H1 (cell line): Measurements from ENCODE around the gene LLGL2. TPM values are rescaled to one million over a fixed set of nuclear protein-coding genes. Genes with fewer than 3 reads are reported as not detected.

Experiments
- CTCF ChIA-PET: fragments of 300-600 bp; sonication (Branson Sonifier 250); formaldehyde crosslinking; loops from one replicate; lab custom pipeline; 2021; ENCODE audit not compliant: partially characterized antibody; lab: Charles Lee
- POLR2A ChIA-PET: fragments of 300-600 bp; sonication (Branson Sonifier 250); formaldehyde crosslinking; loops from one replicate; lab custom pipeline; 2021; ENCODE audit warnings: inconsistent platforms; ENCODE audit not compliant: partially characterized antibody; lab: Charles Lee
- DNase-seq, 2 experiments: peaks; one replicate each; pipeline versions ENCODE4 v3.0.0 to v3.0.0-alpha.2; 2010 to 2022; ENCODE audit warnings: low spot score in 2 of 2, low read depth in 1 of 2, mixed read lengths in 1 of 2
- FAIRE-seq: peaks from 2 replicates; lab custom pipeline; 2011; peaks lifted over from hg19 to GRCh38; lab: Jason Lieb, UNC
- H2AFZ ChIP-seq: 2 replicates; pipeline ENCODE4 v1.8.1; 2012; ENCODE audit warnings: low read length, inconsistent platforms
- H2AK5ac ChIP-seq: 2 replicates; pipeline ENCODE4 v1.6.1; 2013; ENCODE audit warnings: low read depth, low read length
- H2BK120ac ChIP-seq: replicated peaks from 2 replicates; pipeline ENCODE3; 2013; ENCODE audit warnings: low read depth, low read length, inconsistent platforms
- H2BK12ac ChIP-seq: 2 replicates; pipeline ENCODE4 v1.6.1; 2013; ENCODE audit warnings: low read depth, low read length
- H2BK15ac ChIP-seq: 2 replicates; pipeline ENCODE4 v1.6.1; 2013; ENCODE audit warnings: low read length
- H2BK20ac ChIP-seq: 2 replicates; pipeline ENCODE4 v1.6.1; 2013; ENCODE audit warnings: low read length
- H2BK5ac ChIP-seq: 2 replicates; pipeline ENCODE4 v1.6.1; 2013; ENCODE audit warnings: low read depth, low read length
- H3K14ac ChIP-seq: 2 replicates; pipeline ENCODE4 v1.6.1; 2013; ENCODE audit warnings: inconsistent platforms; ENCODE audit not compliant: insufficient read length
- H3K18ac ChIP-seq: 2 replicates; pipeline ENCODE4 v1.6.1; 2013; ENCODE audit warnings: low read length; ENCODE audit errors: extremely low read depth
- H3K23ac ChIP-seq: 2 replicates; pipeline ENCODE4 v1.6.1; 2013; ENCODE audit warnings: inconsistent platforms; ENCODE audit not compliant: insufficient read length
- H3K23me2 ChIP-seq: 2 replicates; pipeline ENCODE4 v1.6.1; 2013; ENCODE audit warnings: low read depth, low read length
- H3K27ac ChIP-seq: 2 replicates; pipeline ENCODE4 v1.6.1; 2011; ENCODE audit warnings: low read depth, low read length, inconsistent platforms
- H3K27me3 ChIP-seq, 4 experiments: replicated peaks in 1 of 4; 1 replicate in 1 of 4; 2 replicates in 3 of 4; pipeline versions ENCODE4 v1.6.1 to v1.8.1; 2011 to 2013; ENCODE audit warnings: low read length in 3 of 4, mild to moderate bottlenecking in 3 of 4, inconsistent platforms in 2 of 4, mixed read lengths in 2 of 4, moderate library complexity in 1 of 4; ENCODE audit not compliant: control insufficient read depth in 3 of 4, insufficient read depth in 3 of 4; ENCODE audit errors: extremely low read depth in 1 of 4
- H3K36me3 ChIP-seq, 4 experiments: 2 replicates each; pipeline versions ENCODE4 v1.6.1 to v1.8.1; 2011 to 2013; ENCODE audit warnings: mild to moderate bottlenecking in 4 of 4, low read length in 3 of 4, moderate library complexity in 2 of 4, control low read depth in 1 of 4, inconsistent platforms in 1 of 4; ENCODE audit not compliant: insufficient read depth in 4 of 4, control insufficient read depth in 2 of 4
- H3K4ac ChIP-seq: replicated peaks from 2 replicates; pipeline ENCODE3; 2013; ENCODE audit warnings: low read length, low read depth, mixed read lengths, inconsistent platforms; ENCODE audit not compliant: insufficient read length
- H3K4me1 ChIP-seq, 4 experiments: replicated peaks in 1 of 4; 1 replicate in 1 of 4; 2 replicates in 3 of 4; pipeline versions ENCODE4 v1.6.1 to v1.8.1; 2011 to 2013; ENCODE audit warnings: low read length in 3 of 4, inconsistent platforms in 2 of 4, mixed read lengths in 1 of 4; ENCODE audit not compliant: insufficient read depth in 4 of 4, control insufficient read depth in 3 of 4
- H3K4me2 ChIP-seq, 2 experiments: 2 replicates each; pipeline versions ENCODE4 v1.6.1 to v1.8.1; 2011 to 2013; ENCODE audit warnings: low read depth in 2 of 2, low read length in 2 of 2, control low read depth in 1 of 2, inconsistent platforms in 1 of 2, mild to moderate bottlenecking in 1 of 2; ENCODE audit not compliant: insufficient read depth in 1 of 2
- H3K4me3 ChIP-seq, 4 experiments: fragments of 200-600, 300-600 bp in 1 of 4; sonication (generic), shearing (Covaris generic), sonication (Bioruptor Twin) in 1 of 4; 2 replicates each; pipeline versions ENCODE4 v1.5.1 to v1.8.1; 2011 to 2016; ENCODE audit warnings: low read length in 4 of 4, low read depth in 3 of 4, control low read depth in 2 of 4, inconsistent platforms in 2 of 4, mild to moderate bottlenecking in 2 of 4, mixed read lengths in 1 of 4, moderate library complexity in 1 of 4; ENCODE audit not compliant: insufficient read depth in 2 of 4; ENCODE audit errors: extremely low read depth in 1 of 4
- H3K56ac ChIP-seq: replicated peaks from 2 replicates; pipeline ENCODE3; 2013; ENCODE audit warnings: low read depth, mild to moderate bottlenecking, mixed read lengths, low read length, inconsistent platforms; ENCODE audit not compliant: insufficient read length
- H3K79me1 ChIP-seq: 2 replicates; pipeline ENCODE4 v1.6.1; 2013; ENCODE audit warnings: low read depth, low read length, control low read depth
- H3K79me2 ChIP-seq, 2 experiments: 2 replicates each; pipeline versions ENCODE4 v1.6.1 to v1.8.1; 2012 to 2013; ENCODE audit warnings: low read length in 2 of 2, mild to moderate bottlenecking in 2 of 2, inconsistent platforms in 1 of 2; ENCODE audit not compliant: insufficient read depth in 2 of 2, control insufficient read depth in 1 of 2
- H3K9ac ChIP-seq, 4 experiments: replicated peaks in 1 of 4; 1 replicate in 1 of 4; 2 replicates in 3 of 4; pipeline versions ENCODE4 v1.6.1 to v1.8.1; 2011 to 2013; ENCODE audit warnings: low read depth in 3 of 4, low read length in 3 of 4, control low read depth in 2 of 4, mild to moderate bottlenecking in 2 of 4, moderate library complexity in 2 of 4, inconsistent platforms in 1 of 4; ENCODE audit errors: extremely low read depth in 1 of 4
- H3K9me3 ChIP-seq, 2 experiments: 2 replicates each; pipeline versions ENCODE4 v1.6.1 to v1.8.1; 2012 to 2013; ENCODE audit warnings: mild to moderate bottlenecking in 2 of 2, moderate library complexity in 2 of 2, control low read depth in 1 of 2, inconsistent platforms in 1 of 2, low read depth in 1 of 2, low read length in 1 of 2, mixed read lengths in 1 of 2; ENCODE audit not compliant: insufficient read depth in 2 of 2
- H4K20me1 ChIP-seq, 2 experiments: replicated peaks in 1 of 2; 2 replicates each; pipeline versions ENCODE3 to v1.8.1; 2011 to 2013; ENCODE audit warnings: inconsistent platforms in 2 of 2, low read length in 2 of 2, mild to moderate bottlenecking in 1 of 2; ENCODE audit not compliant: insufficient read depth in 2 of 2, control insufficient read depth in 1 of 2
- H4K5ac ChIP-seq: 2 replicates; pipeline ENCODE4 v1.6.1; 2013; ENCODE audit warnings: low read length, low read depth, mixed read lengths, inconsistent platforms; ENCODE audit not compliant: insufficient read length
- H4K8ac ChIP-seq: 2 replicates; pipeline ENCODE4 v1.8.0; 2013; ENCODE audit warnings: mild to moderate bottlenecking, moderate library complexity, low read length, inconsistent platforms; ENCODE audit not compliant: insufficient read depth; ENCODE audit errors: extremely low read depth
- H4K91ac ChIP-seq: replicated peaks from 2 replicates; pipeline ENCODE3; 2013; ENCODE audit warnings: low read length, mixed read lengths, inconsistent platforms; ENCODE audit not compliant: insufficient read length
- ASH2L ChIP-seq: fragments of 200-600, 300-600 bp; sonication (generic); IDR thresholded peaks from one replicate; pipeline ENCODE4 v1.7.1; 2017; ENCODE audit warnings: low read length
- CREB1 ChIP-seq: IDR thresholded peaks from 2 replicates; pipeline ENCODE4 v1.6.1; 2012; ENCODE audit warnings: inconsistent platforms
- E2F6 ChIP-seq: IDR thresholded peaks from 2 replicates; pipeline ENCODE4 v1.6.1; 2012; ENCODE audit warnings: inconsistent platforms
- HDAC2 ChIP-seq, 2 experiments: fragments of 300-600 bp in 1 of 2; sonication (generic) in 1 of 2; IDR thresholded peaks; 2 replicates each; pipeline ENCODE4 v1.6.1; 2011 to 2012; ENCODE audit warnings: low read depth in 2 of 2, low read length in 2 of 2, mild to moderate bottlenecking in 2 of 2, moderate library complexity in 2 of 2, borderline replicate concordance in 1 of 2, inconsistent platforms in 1 of 2
- JUN ChIP-seq: IDR thresholded peaks from 2 replicates; pipeline ENCODE4 v1.6.1; 2011; ENCODE audit warnings: low read depth, mild to moderate bottlenecking, improper control_type of control experiment, low read length
- NANOG ChIP-seq: IDR thresholded peaks from 2 replicates; pipeline ENCODE4 v1.6.1; 2011; ENCODE audit warnings: low read length, low read depth, mild to moderate bottlenecking, inconsistent platforms; ENCODE audit not compliant: insufficient read depth, poor library complexity, severe bottlenecking
- POLR2AphosphoS5 ChIP-seq: IDR thresholded peaks from 2 replicates; pipeline ENCODE4 v1.6.1; 2011; ENCODE audit warnings: low read depth, low read length
- RBBP5 ChIP-seq: IDR thresholded peaks from 2 replicates; pipeline ENCODE4 v1.7.1; 2012; ENCODE audit warnings: low read depth, mild to moderate bottlenecking, inconsistent platforms, low read length, moderate library complexity, borderline replicate concordance
- SP2 ChIP-seq: IDR thresholded peaks from 2 replicates; pipeline ENCODE4 v1.6.1; 2012; ENCODE audit warnings: mild to moderate bottlenecking, low read length, inconsistent platforms
- SUZ12 ChIP-seq: fragments of 200-600 bp; sonication (generic); IDR thresholded peaks from 2 replicates; pipeline ENCODE4 v1.6.1; 2012; ENCODE audit warnings: mild to moderate bottlenecking, inconsistent platforms, low read length, moderate library complexity, mixed read lengths
- TAF7 ChIP-seq: optimal IDR thresholded peaks from 2 replicates; pipeline ENCODE3; 2011; ENCODE audit warnings: low read depth, mild to moderate bottlenecking, inconsistent platforms, low read length, moderate library complexity, borderline replicate concordance
- YY1 ChIP-seq: IDR thresholded peaks from 2 replicates; pipeline ENCODE4 v1.6.1; 2011; ENCODE audit warnings: low read depth, mild to moderate bottlenecking, low read length
- WGBS, 2 experiments: shearing (Covaris generic) in 1 of 2; methylation state at CpG; one replicate each; pipeline versions ENCODE4 v1.1.6 to v1.1.7; 2013 to 2015; ENCODE audit warnings: low lambda C conversion rate in 2 of 2, mixed read lengths in 2 of 2, inconsistent platforms in 1 of 2, low coverage in 1 of 2, missing lambda C conversion rate in 1 of 2; ENCODE audit not compliant: insufficient replicate concordance in 2 of 2, insufficient coverage in 1 of 2, insufficient read length in 1 of 2; ENCODE audit errors: extremely low coverage in 1 of 2, missing lambda C conversion rate in 1 of 2; 5-methylcytosine and 5-hydroxymethylcytosine counted together
- polyA plus RNA-seq, 7 experiments: library from polyadenylated mRNA; depleted of rRNA in 3 of 7; stranded (reverse) in 5 of 7; unstranded in 2 of 7; fragments of >200 nt in 5 of 7; fragments of 200-250 nt in 2 of 7; gene quantifications; 1 replicate in 5 of 7; 2 replicates in 1 of 7; 4 replicates in 1 of 7; pipeline versions ENCODE4 v1.2.1 to v1.2.3, GENCODE V29; 2011 to 2013; ENCODE audit warnings: missing spikeins in 2 of 7, mixed read lengths in 2 of 7
- total RNA-seq: library from RNA; stranded (reverse); fragmentation: NEBNext Ultra II Directional; extraction: Animal tissue kit (Norgen Biotek cat#: 25700); gene quantifications from 2 replicates; pipeline ENCODE4 v1.2.1, GENCODE V29; 2021
- TF ChIP-seq, protein P1 (sequence below): IDR thresholded peaks from 2 replicates; pipeline ENCODE4 v1.6.1; 2012; ENCODE audit warnings: inconsistent platforms

LLGL2 gene
- total and polyA plus RNA-seq, 2 of the 8 experiments (the other 6 are each of a cell fraction or from before 2014, with no cell fraction given), result 64.5 to 77.1 TPM

DNA sequence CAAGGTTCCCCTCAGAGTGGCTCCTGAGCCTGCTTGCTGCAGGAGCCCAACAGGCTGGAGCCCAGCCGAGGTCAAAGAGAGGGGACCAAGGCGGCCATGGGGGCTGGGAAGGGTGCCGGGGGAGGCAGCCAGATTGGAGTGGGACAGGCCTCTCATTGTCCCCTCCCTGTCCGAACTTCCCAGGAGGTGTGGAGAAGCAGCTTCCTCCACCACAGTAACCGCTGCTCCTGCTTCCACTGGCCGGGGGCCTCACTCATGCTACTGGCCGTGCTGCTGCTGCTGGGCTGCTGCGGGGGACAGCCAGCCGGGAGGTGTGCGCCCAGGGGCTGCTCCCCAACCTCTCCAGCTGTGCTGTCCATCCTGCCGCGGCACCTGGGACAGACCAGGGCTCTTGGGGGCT lies 39.8 kb upstream of the LLGL2 start:
- H2AFZ ChIP-seq, result no peak overlapping the region
- CTCF ChIA-PET, result interaction anchor here (0.5 to 3.3 kb wide), 7 partner anchors 17 to 140 kb away, joined by 3 to 10 read pairs (median 4); no protein-coding TSS in a partner anchor
- no peaks in the 10 kb centered on the region for H3K79me2 ChIP-seq
- H3K4me3 ChIP-seq, result no peak overlapping the region
- H2BK20ac ChIP-seq, result no peak overlapping the region
- H4K20me1 ChIP-seq, result peaks cover 0 to 7% of the 10 kb centered on the region in 2 experiments
- H3K27ac ChIP-seq, result no peak overlapping the region
- POLR2A ChIA-PET, result interaction anchor here (0.9 to 1.1 kb wide), 4 partner anchors 12 to 16 kb away, joined by 3 to 5 read pairs (median 3); no protein-coding TSS in a partner anchor
- H3K4me2 ChIP-seq, result no peak overlapping the region
- peaks cover 0 to 1% (median 0%) of the 10 kb centered on the region in 4 experiments; a peak in 3 of 7 replicates for H3K4me1 ChIP-seq
- H2AK5ac ChIP-seq, result no peak overlapping the region
- 94% methylated on average over 9 of the region's 12 CpGs; no CpG with 5 or more reads in 1 of the 2 experiments for WGBS, 2 experiments
- H3K36me3 ChIP-seq, result peaks cover 0 to 2% (median 0%) of the 10 kb centered on the region in 4 experiments; a peak in 1 of 8 replicates
- H2BK120ac ChIP-seq, result no peak overlapping the region
- no peak overlapping the region for H2BK12ac ChIP-seq
- H3K79me1 ChIP-seq, result no peaks in the 10 kb centered on the region; the same call in none of the 2 replicates
- no peak overlapping the region for H4K8ac ChIP-seq
- H4K91ac ChIP-seq, result no peak overlapping the region
- H3K9me3 ChIP-seq, result no peaks in the 10 kb centered on the region
- no peak overlapping the region for H3K4ac ChIP-seq
- no peak overlapping the region for H3K23ac ChIP-seq
- H2BK15ac ChIP-seq, result no peak overlapping the region
- no peaks in the 10 kb centered on the region for H3K23me2 ChIP-seq
- H3K27me3 ChIP-seq, result no peaks in the 10 kb centered on the region
- DNase-seq (no peak), FAIRE-seq (no peak)
- H3K14ac ChIP-seq, result no peak overlapping the region
- no peak overlapping the region for H4K5ac ChIP-seq
- H2BK5ac ChIP-seq, result no peak overlapping the region
- no peak overlapping the region for H3K56ac ChIP-seq
- no peak overlapping the region for H3K18ac ChIP-seq
- no peak overlapping the region for H3K9ac ChIP-seq
- TF ChIP-seq POLR2AphosphoS5 (no peak), E2F6 (no peak), RBBP5 (no peak), JUN (no peak), CREB1 (no peak), SP2 (no peak), HDAC2 (IDR thresholded peaks at IDR 0.05; ENCODE audit: borderline replicate concordance in 1 of 2, low read depth in 2 of 2, low read length in 2 of 2) (no peak), ASH2L (no peak), YY1 (no peak), SUZ12 (no peak), TAF7 (no peak), NANOG (no peak)
- TF ChIP-seq, protein P1, sequence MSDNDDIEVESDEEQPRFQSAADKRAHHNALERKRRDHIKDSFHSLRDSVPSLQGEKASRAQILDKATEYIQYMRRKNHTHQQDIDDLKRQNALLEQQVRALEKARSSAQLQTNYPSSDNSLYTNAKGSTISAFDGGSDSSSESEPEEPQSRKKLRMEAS, result no peak
